ENCODE results near the gene PAX2.

PAX2 gene

GRCh38 chr10:100791369-100792058 is 46.1 kb downstream of the PAX2 start:
- no peak for DNase-seq (ENCODE audit: low spot score)

GRCh38 chr10:100792574-100792973 is 47.2 kb downstream of the PAX2 start:
- DNase-seq (ENCODE audit: low spot score), result no peak

GRCh38 chr10:100793055-100793454 is 47.7 kb downstream of the PAX2 start:
- DNase-seq (ENCODE audit: low spot score), result no peak

- no peak for DNase-seq (ENCODE audit: low spot score)
These were observed 54.5 kb downstream of the PAX2 start for GRCh38 chr10:100799881-100800280.

GRCh38 chr10:100800931-100801330 is 55.5 kb downstream of the PAX2 start:
- no peak for DNase-seq (ENCODE audit: low spot score)

GRCh38 chr10:100802196-100802595 is 56.8 kb downstream of the PAX2 start:
- no peak for DNase-seq (ENCODE audit: low spot score)

- DNase-seq (ENCODE audit: low spot score), result no peak
These were observed 57.2 kb downstream of the PAX2 start for GRCh38 chr10:100802607-100803006.

- no peak for DNase-seq (ENCODE audit: low spot score)
These were observed 58.1 kb downstream of the PAX2 start for GRCh38 chr10:100803492-100803891.

- DNase-seq (ENCODE audit: low spot score), result no peak
These were observed 58.5 kb downstream of the PAX2 start for GRCh38 chr10:100803908-100804307.

GRCh38 chr10:100805543-100806355 is 60.4 kb downstream of the PAX2 start:
- no peak for DNase-seq (ENCODE audit: low spot score)

GRCh38 chr10:100806356-100806645 is 60.9 kb downstream of the PAX2 start:
- DNase-seq (ENCODE audit: low spot score), result no peak

GRCh38 chr10:100807241-100807951 is 62.0 kb downstream of the PAX2 start:
- DNase-seq (ENCODE audit: low spot score), result no peak

GRCh38 chr10:100808876-100809275 is 63.5 kb downstream of the PAX2 start:
- no peak for DNase-seq (ENCODE audit: low spot score)

- DNase-seq (ENCODE audit: low spot score), result no peak
These were observed 64.9 kb downstream of the PAX2 start for GRCh38 chr10:100810091-100810834.

GRCh38 chr10:100810835-100811116 is 65.4 kb downstream of the PAX2 start:
- DNase-seq (ENCODE audit: low spot score), result no peak

GRCh38 chr10:100811261-100811660 is 65.9 kb downstream of the PAX2 start:
- DNase-seq (ENCODE audit: low spot score), result peak; percentile 72

GRCh38 chr10:100811752-100812750 is 66.7 kb downstream of the PAX2 start:
- no peak for DNase-seq (ENCODE audit: low spot score)

GRCh38 chr10:100812978-100813377 is 67.6 kb downstream of the PAX2 start:
- DNase-seq (ENCODE audit: low spot score), result no peak

GRCh38 chr10:100814751-100815474 is 69.5 kb downstream of the PAX2 start:
- DNase-seq (ENCODE audit: low spot score), result no peak

- peak; percentile 8 for DNase-seq (ENCODE audit: low spot score)
These were observed 71.3 kb downstream of the PAX2 start for GRCh38 chr10:100816671-100817070.

Data from cerebellar cortex (tissue), 1 donor.